A549 treated with CpdA at 1 μM for 4 hours (cell line): ENCODE results near the gene OR11H7. TPM values are rescaled to one million over a fixed set of nuclear protein-coding genes. Genes with fewer than 3 reads are reported as not detected.

Experiments used
- total RNA-seq: library from RNA; stranded (reverse); fragments of 200-300 nt; extraction: Qiagen RNA extraction; gene quantifications from 5 replicates; pipeline ENCODE4 v1.2.3, GENCODE V29; 2022; ENCODE audit warnings: low read depth

OR11H7 gene
- total RNA-seq: not detected in 5 replicates

DNA sequence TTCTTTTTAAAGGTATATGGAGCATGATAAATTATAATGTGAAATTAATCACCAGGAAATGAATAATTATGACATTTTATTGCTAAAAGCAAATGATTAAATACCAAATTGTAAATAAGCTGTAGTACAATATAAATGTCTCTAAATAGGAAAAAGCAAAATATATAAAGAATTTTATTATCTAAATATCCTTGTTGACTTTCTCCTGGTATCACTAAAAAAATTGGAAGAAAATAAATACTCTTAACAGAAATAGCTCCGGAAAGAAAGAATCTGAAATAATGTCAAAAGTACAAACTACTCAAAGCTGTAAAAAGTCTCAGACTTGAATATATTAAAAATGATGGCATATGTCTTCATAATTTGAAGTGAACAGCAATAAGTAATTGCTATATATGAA, at the start of gene OR11H7:
TSS of gene OR11H7 (plus strand) at position 301 of the 400 bp plus-strand sequence.

GRCh38 chr14:20190596-20190995, 38.2 kb upstream of the OR11H7 start, which contains the start of gene OR11G2:
Gene OR11G2, plus strand, starts transcription at chr14:20190896. Its CDS starts 6,542 bp downstream, at chr14:20197438.

DNA sequence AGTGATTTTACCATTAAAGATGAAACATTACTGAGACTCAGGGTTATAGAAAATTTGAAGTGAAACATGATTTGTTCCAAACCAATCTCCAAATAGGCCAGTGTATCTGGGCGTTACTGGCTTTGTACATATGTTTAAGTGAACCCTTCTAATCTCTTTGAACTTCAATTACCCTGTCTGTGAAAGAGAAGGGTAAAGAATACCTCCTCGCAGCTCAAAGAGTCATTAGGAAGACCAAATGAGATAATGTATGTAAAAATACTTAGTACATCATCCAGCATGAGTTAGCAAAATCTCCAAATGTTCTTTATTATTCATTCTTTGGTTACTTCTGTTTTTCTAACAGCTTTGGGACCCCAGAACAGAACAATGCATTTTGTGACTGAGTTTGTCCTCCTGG, 5.4 kb upstream of the OR11H7 start, which contains the start of gene OR11H6:
TSS of gene OR11H6 (plus strand) at position 301 of the 400 bp plus-strand sequence. CDS start at position 301, 0 bp downstream.

Other genes starting within 250 kb of the OR11H7 start
- gene OR4Q2, start 226.8 kb upstream of the OR11H7 start, total RNA-seq: not detected in 5 replicates
- gene OR4K14, start 209.7 kb upstream of the OR11H7 start, total RNA-seq: not detected in 5 replicates
- gene OR4K13, start 192.9 kb upstream of the OR11H7 start, total RNA-seq: not detected in 5 replicates
- gene OR4L1, start 168.9 kb upstream of the OR11H7 start, total RNA-seq: not detected in 5 replicates
- gene OR4K17, start 118.2 kb upstream of the OR11H7 start, total RNA-seq: not detected in 5 replicates
- gene OR4N5, start 90.2 kb upstream of the OR11H7 start, total RNA-seq: not detected in 5 replicates
- not detected in 5 replicates for gene OR11G2, start 38.1 kb upstream of the OR11H7 start, total RNA-seq
- gene OR11H6, start 5.3 kb upstream of the OR11H7 start, total RNA-seq: not detected in 5 replicates
- gene OR11H4, start 10.3 kb downstream of the OR11H7 start, total RNA-seq: not detected in 5 replicates
- 18.1 to 29.1 TPM (median 20.6 TPM) in 5 replicates for gene TTC5, start 77.0 kb downstream of the OR11H7 start, total RNA-seq
- gene CCNB1IP1, start 104.3 kb downstream of the OR11H7 start, total RNA-seq: 38.9 to 61.4 TPM (median 43.0 TPM) in 5 replicates
- 21.7 to 25.0 TPM (median 23.5 TPM) in 5 replicates for gene PARP2, start 114.7 kb downstream of the OR11H7 start, total RNA-seq
- gene TEP1, start 184.5 kb downstream of the OR11H7 start, total RNA-seq: 8.4 to 11.9 TPM (median 10.9 TPM) in 5 replicates
- 0.01 TPM in 1 of 5 replicates, not detected in the others for gene KLHL33, start 207.2 kb downstream of the OR11H7 start, total RNA-seq
- 23.9 to 30.0 TPM (median 26.1 TPM) in 5 replicates for gene OSGEP, start 225.8 kb downstream of the OR11H7 start, total RNA-seq
- gene APEX1, start 226.2 kb downstream of the OR11H7 start, total RNA-seq: 262 to 275 TPM (median 270 TPM) in 5 replicates
- gene PIP4P1, start 232.5 kb downstream of the OR11H7 start, total RNA-seq: 30.6 to 38.5 TPM (median 35.8 TPM) in 5 replicates
- gene PNP, start 240.4 kb downstream of the OR11H7 start, total RNA-seq: 171 to 195 TPM (median 176 TPM) in 5 replicates